Hepatocyte (in vitro differentiated cells): ENCODE measurements around the gene SLC38A1. TPM values are rescaled to one million over a fixed set of nuclear protein-coding genes. Genes with fewer than 3 reads are reported as not detected.

Experiments
- DNase-seq: peaks from one replicate; pipeline ENCODE4 v3.0.0-alpha.2; 2016; ENCODE audit warnings: low spot score
- H2AFZ ChIP-seq: fragments of 200-600 bp; sonication (generic); 2 replicates; pipeline ENCODE4 v1.6.0; 2016; ENCODE audit warnings: antibody characterized with exemption, mild to moderate bottlenecking
- H3K27ac ChIP-seq: fragments of 200-600 bp; sonication (generic); 2 replicates; pipeline ENCODE4 v1.5.1; 2016; ENCODE audit warnings: mild to moderate bottlenecking
- H3K27me3 ChIP-seq: fragments of 200-600 bp; sonication (generic); 2 replicates; pipeline ENCODE4 v1.6.1; 2016
- H3K36me3 ChIP-seq: fragments of 200-600 bp; sonication (generic); replicated peaks from 2 replicates; pipeline ENCODE4 v1.5.1; 2016; ENCODE audit warnings: low read depth; ENCODE audit not compliant: insufficient read depth
- H3K4me1 ChIP-seq: fragments of 200-600 bp; sonication (generic); 2 replicates; pipeline ENCODE4 v1.5.1; 2016; ENCODE audit warnings: mild to moderate bottlenecking, moderate library complexity; ENCODE audit not compliant: insufficient read depth
- H3K4me2 ChIP-seq: fragments of 200-600 bp; sonication (generic); 2 replicates; pipeline ENCODE4 v1.6.0; 2016
- H3K4me3 ChIP-seq: fragments of 200-600 bp; sonication (generic); 2 replicates; pipeline ENCODE4 v1.5.1; 2016; ENCODE audit warnings: mild to moderate bottlenecking
- H3K79me2 ChIP-seq: fragments of 200-600 bp; sonication (generic); 2 replicates; pipeline ENCODE4 v1.6.0; 2017; ENCODE audit warnings: mild to moderate bottlenecking
- H3K9me2 ChIP-seq: fragments of 200-600 bp; sonication (generic); replicated peaks from 2 replicates; pipeline ENCODE4 v1.6.0; 2017; ENCODE audit warnings: mild to moderate bottlenecking; ENCODE audit not compliant: insufficient read depth
- H3K9me3 ChIP-seq: fragments of 200-600 bp; sonication (generic); 2 replicates; pipeline ENCODE4 v1.5.1; 2016; ENCODE audit warnings: low read depth, mild to moderate bottlenecking
- H4K20me1 ChIP-seq: fragments of 200-600 bp; sonication (generic); 2 replicates; pipeline ENCODE4 v1.6.0; 2016; ENCODE audit warnings: mild to moderate bottlenecking; ENCODE audit not compliant: insufficient read depth, poor library complexity, severe bottlenecking
- CTCF ChIP-seq: fragments of 200-600 bp; sonication (generic); IDR thresholded peaks from 2 replicates; pipeline ENCODE4 v1.5.1; 2016; ENCODE audit warnings: antibody characterized with exemption, mild to moderate bottlenecking; ENCODE audit not compliant: poor library complexity
- EZH2 ChIP-seq: fragments of 200-600 bp; sonication (generic); IDR thresholded peaks from 2 replicates; pipeline ENCODE4 v1.6.1; 2016; ENCODE audit warnings: antibody characterized with exemption, mild to moderate bottlenecking, borderline replicate concordance
- EZH2phosphoT487 ChIP-seq: fragments of 200-600 bp; sonication (generic); IDR thresholded peaks from one replicate; pipeline ENCODE4 v1.6.1; 2018; ENCODE audit warnings: antibody characterized with exemption, mild to moderate bottlenecking, low read depth, moderate library complexity; ENCODE audit not compliant: unreplicated experiment, severe bottlenecking
- WGBS: methylation state at CpG from one replicate; pipeline ENCODE4 v1.1.6; 2016; ENCODE audit warnings: low lambda C conversion rate; ENCODE audit errors: missing lambda C conversion rate; 5-methylcytosine and 5-hydroxymethylcytosine counted together
- polyA plus RNA-seq: library from polyadenylated mRNA; unstranded; fragments of >200 nt; fragmentation: Nextera tagmentation; extraction: Ambion mirVana; gene quantifications from 2 replicates; pipeline ENCODE4 v1.2.1, GENCODE V29; 2016
- total RNA-seq: library from RNA; depleted of rRNA; stranded (reverse); fragments of >200 nt; gene quantifications from 2 replicates; pipeline ENCODE4 v1.2.3, GENCODE V29; 2014

SLC38A1 gene
- total and polyA plus RNA-seq, 2 experiments from 2014 or later, result 48.2 to 86.8 TPM

DNA sequence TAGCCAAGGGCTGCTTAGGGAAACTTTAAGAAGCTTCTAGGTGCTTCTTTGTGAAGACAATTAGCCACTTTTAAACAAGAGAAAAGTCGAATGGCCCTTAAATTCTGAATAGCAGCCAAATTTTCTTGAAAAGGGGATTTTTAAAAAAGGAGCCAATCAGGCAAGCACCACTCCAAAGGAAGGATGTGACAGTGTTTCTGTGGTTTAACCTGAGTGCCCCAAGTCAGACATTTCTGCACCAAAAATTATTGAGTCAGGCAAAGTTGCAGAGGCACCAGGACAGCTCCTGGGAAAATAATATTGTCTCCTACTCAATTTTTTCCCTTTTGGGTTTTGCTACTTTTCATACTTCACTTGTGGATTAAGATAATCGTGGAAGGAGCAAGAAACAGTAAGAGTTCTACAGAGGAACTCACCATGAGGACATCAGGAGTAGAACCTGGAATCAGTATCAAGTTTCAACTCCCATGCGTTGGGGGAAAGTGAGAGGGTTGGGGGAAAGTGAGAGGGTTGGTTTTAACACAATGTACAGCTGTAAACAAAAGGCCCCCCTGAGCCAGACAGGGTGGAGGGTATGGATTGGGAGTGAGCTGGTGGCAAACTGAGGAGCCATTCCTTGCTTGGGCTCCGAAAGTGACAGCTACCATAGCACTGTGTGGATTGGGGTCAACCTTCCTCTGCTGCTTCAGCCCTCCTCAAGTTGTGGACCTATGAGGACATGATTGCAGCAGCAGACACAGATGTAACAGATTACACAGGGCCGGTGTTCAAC is 90.8 kb downstream of the SLC38A1 start:
- Histone ChIP-seq H3K79me2 (no peaks in the 10 kb centered on the region), H3K36me3 (no peaks in the 10 kb centered on the region), H2AFZ (no peak overlapping the region), H3K27ac (no peak overlapping the region), H3K4me3 (no peak overlapping the region), H3K4me2 (no peak overlapping the region), H4K20me1 (no peaks in the 10 kb centered on the region), H3K27me3 (no peaks in the 10 kb centered on the region), H3K4me1 (no peaks in the 10 kb centered on the region), H3K9me3 (no peaks in the 10 kb centered on the region), H3K9me2 (no peaks in the 10 kb centered on the region)
- TF ChIP-seq CTCF (no peak), EZH2 (no peak), EZH2phosphoT487 (no peak)
- WGBS, result 72% methylated on average over 5 of the region's 5 CpGs
- no peak for DNase-seq

GRCh38 chr12:46177025-46177424 is 91.8 kb downstream of the SLC38A1 start:
- Histone ChIP-seq H2AFZ (no peak overlapping the region), H3K9me2 (no peaks in the 10 kb centered on the region), H3K79me2 (no peaks in the 10 kb centered on the region), H3K27ac (no peak overlapping the region), H3K4me2 (no peak overlapping the region), H3K36me3 (no peaks in the 10 kb centered on the region), H3K4me3 (no peak overlapping the region), H4K20me1 (no peaks in the 10 kb centered on the region), H3K4me1 (no peaks in the 10 kb centered on the region), H3K27me3 (no peaks in the 10 kb centered on the region), H3K9me3 (no peaks in the 10 kb centered on the region)
- 91% methylated on average over 3 of the region's 3 CpGs for WGBS
- DNase-seq, result no peak
- TF ChIP-seq CTCF, result no peak
- no peak for TF ChIP-seq EZH2phosphoT487
- no peak for TF ChIP-seq EZH2

- Histone ChIP-seq H3K27ac (no peak overlapping the region), H3K9me2 (no peaks in the 10 kb centered on the region), H4K20me1 (no peaks in the 10 kb centered on the region), H3K27me3 (no peaks in the 10 kb centered on the region), H3K79me2 (no peaks in the 10 kb centered on the region), H3K4me2 (no peak overlapping the region), H3K9me3 (no peaks in the 10 kb centered on the region), H3K4me3 (no peak overlapping the region), H2AFZ (no peak overlapping the region), H3K4me1 (no peaks in the 10 kb centered on the region), H3K36me3 (no peaks in the 10 kb centered on the region)
- no peak for DNase-seq
- no peak for TF ChIP-seq CTCF
- no peak for TF ChIP-seq EZH2
- no peak for TF ChIP-seq EZH2phosphoT487
- 86% methylated on average over 8 of the region's 8 CpGs for WGBS
Measured at GRCh38 chr12:46174919-46175318, 93.9 kb downstream of the SLC38A1 start.
